OCI-LY7 (cell line): ENCODE data around the gene NAB2.

Experiments used
- CTCF ChIP-seq: fragments of 200-600 bp; sonication (generic); conservative IDR thresholded peaks from 2 replicates; pipeline ENCODE4 v1.5.1; 2014; ENCODE audit warnings: mild to moderate bottlenecking, antibody characterized with exemption, low read length, moderate library complexity, mixed read lengths
- EZH2phosphoT487 ChIP-seq: fragments of 200-600 bp; sonication (generic); IDR thresholded peaks from 2 replicates; pipeline ENCODE4 v1.6.1; 2018; ENCODE audit warnings: low read depth, borderline replicate concordance, mild to moderate bottlenecking, mixed run types, antibody characterized with exemption, low read length, moderate library complexity, mixed read lengths

- TF ChIP-seq CTCF: no peak
- TF ChIP-seq EZH2phosphoT487: no peak
Observed at GRCh38 chr12:57139796-57140649, 51.1 kb downstream of the NAB2 start.
